ENCODE results near the gene SOS2. TPM values are rescaled to one million over a fixed set of nuclear protein-coding genes. Genes with fewer than 3 reads are reported as not detected.

SOS2 gene
- total and polyA plus RNA-seq, 2 of the 4 experiments (the other 2 are of a cell fraction): 6.3 to 10.9 TPM

- ChIA-PET POLR2A (ENCODE audit: unreplicated experiment) (interaction anchor here (0.6 kb wide), 1 partner anchor 195 kb away, joined by 3 read pairs; the partner anchor contains the start of gene ARF6), CTCF (interaction anchor here (0.7 to 1.5 kb wide), 2 partner anchors 26 to 226 kb away, joined by 3 read pairs; no protein-coding TSS in a partner anchor)
- no TSS peak for BruUV-seq (replicated peaks)
- no peak overlapping the region for H4K8ac ChIP-seq (ENCODE audit: low read depth in 2 of 2, low read length in 2 of 2)
- no peak overlapping the region for H4K5ac ChIP-seq (ENCODE audit: low read depth, low read length)
- H3K23ac ChIP-seq (ENCODE audit: low read depth, low read length): no peak overlapping the region
- peaks cover 8% of the 10 kb centered on the region for H3K4me1 ChIP-seq (ENCODE audit: control insufficient read depth, insufficient read depth, low read length)
- no peak overlapping the region for H2BK15ac ChIP-seq (ENCODE audit: low read depth, low read length)
- no peak overlapping the region for H2BK120ac ChIP-seq (ENCODE audit: low read depth, low read length)
- H3K27me3 ChIP-seq (ENCODE audit: control insufficient read depth, insufficient read depth, low read length): no peaks in the 10 kb centered on the region
- no peak overlapping the region for H3K18ac ChIP-seq (ENCODE audit: low read depth, low read length)
- H3K14ac ChIP-seq (replicated peaks; ENCODE audit: low read depth, low read length): no peak overlapping the region
- no peaks in the 10 kb centered on the region for H3K9me3 ChIP-seq (ENCODE audit: control insufficient read depth, insufficient read depth, low read length)
- TF ChIP-seq RCOR1 (IDR thresholded peaks at IDR 0.05; ENCODE audit: insufficient replicate concordance, low read length) (no peak), MXI1 (IDR thresholded peaks at IDR 0.05; ENCODE audit: borderline replicate concordance, low read depth, low read length) (no peak), CEBPB (IDR thresholded peaks at IDR 0.05; ENCODE audit: low read depth, low read length) (no peak), CTCF (conservative IDR thresholded peaks at IDR 0.05; ENCODE audit: low read depth, low read length) (no peak), MAFK (IDR thresholded peaks at IDR 0.05; ENCODE audit: low read depth, low read length) (no peak), MAZ (IDR thresholded peaks at IDR 0.05; ENCODE audit: borderline replicate concordance, low read depth, low read length) (no peak)
- TF ChIP-seq, protein P1, sequence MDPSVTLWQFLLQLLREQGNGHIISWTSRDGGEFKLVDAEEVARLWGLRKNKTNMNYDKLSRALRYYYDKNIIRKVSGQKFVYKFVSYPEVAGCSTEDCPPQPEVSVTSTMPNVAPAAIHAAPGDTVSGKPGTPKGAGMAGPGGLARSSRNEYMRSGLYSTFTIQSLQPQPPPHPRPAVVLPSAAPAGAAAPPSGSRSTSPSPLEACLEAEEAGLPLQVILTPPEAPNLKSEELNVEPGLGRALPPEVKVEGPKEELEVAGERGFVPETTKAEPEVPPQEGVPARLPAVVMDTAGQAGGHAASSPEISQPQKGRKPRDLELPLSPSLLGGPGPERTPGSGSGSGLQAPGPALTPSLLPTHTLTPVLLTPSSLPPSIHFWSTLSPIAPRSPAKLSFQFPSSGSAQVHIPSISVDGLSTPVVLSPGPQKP (IDR thresholded peaks at IDR 0.05; ENCODE audit: borderline replicate concordance, low read depth, low read length): no peak
- no peak overlapping the region for H3K9ac ChIP-seq (ENCODE audit: low read depth, low read length)
- H3K4ac ChIP-seq (ENCODE audit: low read depth, low read length): no peak overlapping the region
- no peaks in the 10 kb centered on the region for H3K79me1 ChIP-seq (ENCODE audit: low read depth in 1 of 2, low read length in 2 of 2)
- no peak overlapping the region for H3K4me2 ChIP-seq (ENCODE audit: low read depth, low read length)
- H4K20me1 ChIP-seq (ENCODE audit: insufficient read depth, low read length): no peaks in the 10 kb centered on the region
- dilution Hi-C loops (cut with HindIII; ENCODE audit: low sequenced_read_pairs, unreplicated experiment): no loop called here
- H3K56ac ChIP-seq (ENCODE audit: extremely low read depth, insufficient read depth, low read length): no peak overlapping the region
- no peak overlapping the region for H2BK20ac ChIP-seq (ENCODE audit: low read depth, low read length)
- H2AK9ac ChIP-seq (replicated peaks; ENCODE audit: low read depth, low read length, poor library complexity): no peak overlapping the region
- DNase-seq: no peak
- ATAC-seq (ENCODE audit: low read depth): no peak
- no CpG with 5 or more reads among the region's 2 CpGs for WGBS, 2 experiments (ENCODE audit: extremely low coverage in 2 of 2, insufficient read length in 1 of 2)
- H2AK5ac ChIP-seq (ENCODE audit: low read depth, low read length): no peak overlapping the region
- peaks cover 9% of the 10 kb centered on the region for H3K9me1 ChIP-seq (ENCODE audit: insufficient read depth, low read length)
- intact Hi-C loops (cut with micrococcal nuclease): no loop called here
- H3K4me3 ChIP-seq (ENCODE audit: insufficient read depth, low read depth, low read length): no peak overlapping the region
- H4K91ac ChIP-seq (ENCODE audit: insufficient read depth, low read depth, low read length): no peak overlapping the region
- H3K27ac ChIP-seq (ENCODE audit: insufficient read depth, low read length): no peak overlapping the region
- peaks cover 1% of the 10 kb centered on the region; the same call in 1 of the 2 replicates for H3K36me3 ChIP-seq (ENCODE audit: control insufficient read depth, insufficient read depth, low read length)
- no peak overlapping the region for H2AFZ ChIP-seq (replicated peaks; ENCODE audit: low read length, poor library complexity)
- H2BK5ac ChIP-seq (ENCODE audit: low read depth, low read length, poor library complexity, severe bottlenecking): no peak overlapping the region
- in situ Hi-C loops (cut with MboI; ENCODE audit: low sequenced_read_pairs): no loop called here
These were observed 143.3 kb downstream of the SOS2 start for GRCh38 chr14:50088117-50088515.
